ENCODE data around the gene RAB36.

RAB36 gene

GRCh38 chr22:23143119-23143518 is 2.2 kb upstream of the RAB36 start:
- no peak for TF ChIP-seq FOXP2 (optimal IDR thresholded peaks at IDR 0.05; ENCODE audit: borderline replicate concordance, extremely low read depth, extremely low read length, insufficient read depth)
- no peak for TF ChIP-seq TAF1 (IDR thresholded peaks at IDR 0.05; ENCODE audit: borderline replicate concordance, insufficient read depth, low read length)
- no peak for TF ChIP-seq SIN3A (IDR thresholded peaks at IDR 0.05; ENCODE audit: borderline replicate concordance, insufficient read depth, low read length)
- no peak for TF ChIP-seq REST (IDR thresholded peaks at IDR 0.05; ENCODE audit: insufficient read depth in 1 of 2, low read depth in 2 of 2, low read length in 2 of 2)
- no peak for TF ChIP-seq POLR2AphosphoS5 (IDR thresholded peaks at IDR 0.05; ENCODE audit: low read depth, low read length)

GRCh38 chr22:23144432-23144831 is 845 bp upstream of the RAB36 start:
- TF ChIP-seq REST (IDR thresholded peaks at IDR 0.05; ENCODE audit: insufficient read depth in 1 of 2, low read depth in 2 of 2, low read length in 2 of 2) (no peak), TAF1 (IDR thresholded peaks at IDR 0.05; ENCODE audit: borderline replicate concordance, insufficient read depth, low read length) (no peak), POLR2AphosphoS5 (IDR thresholded peaks at IDR 0.05; ENCODE audit: low read depth, low read length) (no peak), SIN3A (IDR thresholded peaks at IDR 0.05; ENCODE audit: borderline replicate concordance, insufficient read depth, low read length) (no peak), FOXP2 (optimal IDR thresholded peaks at IDR 0.05; ENCODE audit: borderline replicate concordance, extremely low read depth, extremely low read length, insufficient read depth) (no peak)

- TF ChIP-seq SIN3A (IDR thresholded peaks at IDR 0.05; ENCODE audit: borderline replicate concordance, insufficient read depth, low read length) = no peak
- TF ChIP-seq FOXP2 (optimal IDR thresholded peaks at IDR 0.05; ENCODE audit: borderline replicate concordance, extremely low read depth, extremely low read length, insufficient read depth) = no peak
- no peak for TF ChIP-seq TAF1 (IDR thresholded peaks at IDR 0.05; ENCODE audit: borderline replicate concordance, insufficient read depth, low read length)
- no peak for TF ChIP-seq POLR2AphosphoS5 (IDR thresholded peaks at IDR 0.05; ENCODE audit: low read depth, low read length)
- no peak for TF ChIP-seq REST (IDR thresholded peaks at IDR 0.05; ENCODE audit: insufficient read depth in 1 of 2, low read depth in 2 of 2, low read length in 2 of 2)
These were observed 697 bp downstream of the RAB36 start for GRCh38 chr22:23145878-23146470.

GRCh38 chr22:23146478-23147205 is 1.4 kb downstream of the RAB36 start:
- TF ChIP-seq REST (IDR thresholded peaks at IDR 0.05; ENCODE audit: insufficient read depth in 1 of 2, low read depth in 2 of 2, low read length in 2 of 2) (no peak), SIN3A (IDR thresholded peaks at IDR 0.05; ENCODE audit: borderline replicate concordance, insufficient read depth, low read length) (no peak)

All from PFSK-1 (cell line).